HepG2 (cell line): Measurements from ENCODE around the gene TBX6. TPM values are rescaled to one million over a fixed set of nuclear protein-coding genes. Genes with fewer than 3 reads are reported as not detected.

Experiments
- ARID4A ChIP-seq: sonication (generic); formaldehyde crosslinking; IDR thresholded peaks from 2 replicates; pipeline ENCODE4 v1.5.0; 2020; ENCODE audit warnings: mild to moderate bottlenecking, missing genetic modification reagents, borderline replicate concordance
- BHLHE40 ChIP-seq: IDR thresholded peaks from 2 replicates; pipeline ENCODE4 v1.6.1; 2011; ENCODE audit warnings: low read length, improper control_type of control experiment
- CHCHD3 ChIP-seq: sonication (generic); formaldehyde crosslinking; IDR thresholded peaks from 2 replicates; pipeline ENCODE4 v1.8.0; 2022; ENCODE audit warnings: mild to moderate bottlenecking, missing genetic modification reagents, moderate library complexity
- DNMT3B ChIP-seq: conservative IDR thresholded peaks from 2 replicates; pipeline ENCODE4 v1.6.1; 2016; ENCODE audit warnings: missing biosample characterization, control low read depth
- HNRNPK ChIP-seq: fragments of 200-400 bp; formaldehyde crosslinking; IDR thresholded peaks from 2 replicates; pipeline ENCODE4 v1.6.1; 2018; ENCODE audit warnings: low read length, low read depth, moderate library complexity, mild to moderate bottlenecking; ENCODE audit not compliant: poor library complexity, severe bottlenecking
- MYC ChIP-seq: sonication (generic); formaldehyde crosslinking; IDR thresholded peaks from 2 replicates; pipeline ENCODE4 v1.9.0; 2021; ENCODE audit warnings: missing genetic modification reagents, borderline replicate concordance
- NCOA5 ChIP-seq: sonication (generic); formaldehyde crosslinking; IDR thresholded peaks from 2 replicates; pipeline ENCODE4 v1.4.0; 2020; ENCODE audit warnings: missing genetic modification reagents
- NFIB ChIP-seq: sonication (generic); formaldehyde crosslinking; IDR thresholded peaks from 2 replicates; pipeline ENCODE4 v1.9.0; 2021; ENCODE audit warnings: missing genetic modification reagents, mild to moderate bottlenecking, borderline replicate concordance
- PRMT3 ChIP-seq: sonication (generic); formaldehyde crosslinking; IDR thresholded peaks from 2 replicates; pipeline ENCODE4 v1.8.1; 2022; ENCODE audit warnings: low read depth, mild to moderate bottlenecking, moderate library complexity, missing genetic modification reagents, borderline replicate concordance
- RARA ChIP-seq: IDR thresholded peaks from 2 replicates; pipeline ENCODE4 v1.6.1; 2016; ENCODE audit warnings: missing genetic modification reagents, missing compliant biosample characterization
- SP2 ChIP-seq: sonication (generic); formaldehyde crosslinking; IDR thresholded peaks from 2 replicates; pipeline ENCODE4 v1.5.1; 2020; ENCODE audit warnings: mild to moderate bottlenecking, missing genetic modification reagents
- SRY ChIP-seq: sonication (generic); formaldehyde crosslinking; IDR thresholded peaks from 2 replicates; pipeline ENCODE4 v1.8.0; 2022; ENCODE audit warnings: mild to moderate bottlenecking, missing genetic modification reagents
- STAT6 ChIP-seq: sonication (generic); formaldehyde crosslinking; IDR thresholded peaks from 2 replicates; pipeline ENCODE4 v1.4.0; 2020; ENCODE audit warnings: missing genetic modification reagents, mild to moderate bottlenecking, borderline replicate concordance
- TAF15 ChIP-seq: fragments of 200-400 bp; formaldehyde crosslinking; IDR thresholded peaks from one replicate; pipeline ENCODE4 v1.6.1; 2018; ENCODE audit warnings: mild to moderate bottlenecking, low read depth, low read length; ENCODE audit not compliant: poor library complexity, severe bottlenecking
- THAP8 ChIP-seq: sonication (generic); formaldehyde crosslinking; IDR thresholded peaks from 2 replicates; pipeline ENCODE4 v1.5.1; 2020; ENCODE audit warnings: missing genetic modification reagents, mild to moderate bottlenecking, borderline replicate concordance
- TSC22D2 ChIP-seq: sonication (generic); formaldehyde crosslinking; IDR thresholded peaks from 2 replicates; pipeline ENCODE4 v1.5.1; 2020; ENCODE audit warnings: missing genetic modification reagents, mild to moderate bottlenecking, borderline replicate concordance
- ZBTB3 ChIP-seq: sonication (generic); formaldehyde crosslinking; IDR thresholded peaks from 2 replicates; pipeline ENCODE4 v1.4.0; 2020; ENCODE audit warnings: low read depth, mild to moderate bottlenecking, moderate library complexity, missing genetic modification reagents, borderline replicate concordance
- ZKSCAN1 ChIP-seq: fragments of 150-350 bp; IDR thresholded peaks from 2 replicates; pipeline ENCODE4 v1.6.1; 2014; ENCODE audit warnings: low read length
- ZNF263 ChIP-seq: sonication (generic); formaldehyde crosslinking; IDR thresholded peaks from 2 replicates; pipeline ENCODE4 v1.4.0; 2020; ENCODE audit warnings: missing genetic modification reagents
- ZNF337 ChIP-seq: sonication (generic); formaldehyde crosslinking; IDR thresholded peaks from 2 replicates; pipeline ENCODE4 v1.5.1; 2020; ENCODE audit warnings: missing genetic modification reagents, low read depth, mild to moderate bottlenecking, borderline replicate concordance
- ZNF546 ChIP-seq: sonication (generic); formaldehyde crosslinking; conservative IDR thresholded peaks from 2 replicates; pipeline ENCODE4 v1.8.1; 2023; ENCODE audit warnings: mild to moderate bottlenecking, missing genetic modification reagents
- ZNF883 ChIP-seq: sonication (generic); formaldehyde crosslinking; IDR thresholded peaks from 2 replicates; pipeline ENCODE4 v1.5.1; 2020; ENCODE audit warnings: mild to moderate bottlenecking, missing genetic modification reagents; ENCODE audit errors: not compliant biosample characterization
- polyA plus RNA-seq, 8 experiments: library from polyadenylated mRNA; depleted of rRNA in 3 of 8; stranded (reverse) in 7 of 8; unstranded in 1 of 8; fragments of >200 nt; fragmentation: Illumina TruSeq in 4 of 8; extraction: Trizol in 4 of 8; gene quantifications; 2 replicates each; pipeline versions ENCODE4 v1.2.1 to v1.2.3, GENCODE V29; 2011 to 2016; ENCODE audit warnings: low read depth in 4 of 8, missing spikeins in 1 of 8, mixed read lengths in 1 of 8; ENCODE audit not compliant: insufficient read depth in 1 of 8
- total RNA-seq, 5 experiments: library from RNA; depleted of rRNA; stranded (reverse); fragments of >200 nt; fragmentation: Illumina TruSeq; extraction: Trizol; gene quantifications; 2 replicates each; pipeline ENCODE4 v1.2.3, GENCODE V29; 2016; ENCODE audit warnings: low read depth in 1 of 5

The TBX6 gene
- total and polyA plus RNA-seq, 2 of the 13 experiments (the other 11 are each of a cell fraction or from before 2014, with no cell fraction given): 0.24 to 0.42 TPM

GRCh38 chr16:30088832-30089624 is 2.7 kb downstream of the TBX6 start (continued):
- TF ChIP-seq HNRNPK (no peak), BHLHE40 (no peak), DNMT3B (CRISPR knock-in tag) (no peak), THAP8 (no peak), ZNF546 (CRISPR knock-in tag) (no peak), ARID4A (peak; percentile 48; the same call in 1 of the 2 replicates), MYC (CRISPR knock-in tag) (no peak), TAF15 (no peak), NFIB (CRISPR knock-in tag) (no peak), PRMT3 (CRISPR knock-in tag) (no peak), STAT6 (no peak), ZNF883 (CRISPR knock-in tag) (no peak), TSC22D2 (CRISPR knock-in tag) (no peak), SRY (CRISPR knock-in tag) (0 out of 2 replicates have a peak, but pooled peaks have one; percentile 63), ZNF263 (CRISPR knock-in tag) (peak; percentile 51; the same call in 1 of the 2 replicates), ZKSCAN1 (no peak), ZBTB3 (CRISPR knock-in tag) (no peak), RARA (no peak), CHCHD3 (no peak), SP2 (0 out of 2 replicates have a peak, but pooled peaks have one; percentile 35), ZNF337 (CRISPR knock-in tag) (no peak), NCOA5 (CRISPR knock-in tag) (no peak)
